Right renal cortex interstitium (tissue), 3 donors: Measurements from ENCODE around the gene FKTN. TPM values are rescaled to one million over a fixed set of nuclear protein-coding genes. Genes with fewer than 3 reads are reported as not detected.
"Not testable (repeated sequence)": the region's sequence is repeated elsewhere in the genome, so short reads cannot be mapped to it uniquely, and the experiment has no call there.

Source experiments
- DNase-seq, 3 donors: peaks; one replicate each; pipeline ENCODE4 v3.0.0-alpha.2; 2013; ENCODE audit warnings: low read depth in 3 of 3, low spot score in 2 of 3
- polyA plus RNA-seq, 3 donors: library from polyadenylated mRNA; unstranded; fragments of 120-200 nt; gene quantifications; one replicate each; pipeline ENCODE4 v1.2.1, GENCODE V29; 2013; ENCODE audit not compliant: insufficient read length in 3 of 3

The FKTN gene
- polyA plus RNA-seq, result 10 to 100 TPM; 22.3 to 28.1 (median 24.8) TPM

GRCh38 chr9:105557804-105558610, at the start of gene FKTN:
TSS of gene FKTN (plus strand) at chr9:105558131. CDS start at chr9:105575033, 16,902 bp downstream.
- DNase-seq, result peak; percentile 65 to 74 (median 65)

GRCh38 chr9:105508530-105508929, 49.4 kb upstream of the FKTN start:
- DNase-seq, result no peak

GRCh38 chr9:105510024-105510423, 47.9 kb upstream of the FKTN start:
- DNase-seq, result no peak

- DNase-seq, result no peak
Observed at GRCh38 chr9:105511446-105511845, 46.5 kb upstream of the FKTN start.

- DNase-seq, result no peak
Observed at GRCh38 chr9:105515811-105516413, 42.0 kb upstream of the FKTN start.

GRCh38 chr9:105519710-105520369, 38.1 kb upstream of the FKTN start:
- DNase-seq, result not testable (repeated sequence)

GRCh38 chr9:105520992-105521391, 36.9 kb upstream of the FKTN start:
- DNase-seq, result not testable (repeated sequence)

GRCh38 chr9:105522618-105523385, 35.1 kb upstream of the FKTN start:
- DNase-seq, result not testable (repeated sequence)

- no peak for DNase-seq
Observed at GRCh38 chr9:105531530-105531929, 26.4 kb upstream of the FKTN start.

GRCh38 chr9:105535920-105536668, 21.8 kb upstream of the FKTN start:
- DNase-seq, result no peak

- no peak for DNase-seq
Observed at GRCh38 chr9:105539452-105539851, 18.5 kb upstream of the FKTN start.

GRCh38 chr9:105541838-105542237, 16.1 kb upstream of the FKTN start:
- no peak for DNase-seq

GRCh38 chr9:105554042-105554441, 3.9 kb upstream of the FKTN start:
- DNase-seq, result no peak

- DNase-seq, result no peak
Observed at GRCh38 chr9:105572455-105572854, 14.5 kb downstream of the FKTN start.

- not testable (repeated sequence) for DNase-seq
Observed at GRCh38 chr9:105579952-105580351, 22.0 kb downstream of the FKTN start.

GRCh38 chr9:105581550-105581949, 23.6 kb downstream of the FKTN start:
- not testable (repeated sequence) for DNase-seq

GRCh38 chr9:105593145-105593544, 35.2 kb downstream of the FKTN start:
- no peak for DNase-seq

GRCh38 chr9:105608721-105609598, 51.0 kb downstream of the FKTN start:
- DNase-seq, result peak; percentile 9 to 27 (median 23)

- DNase-seq, result no peak
Observed at GRCh38 chr9:105621001-105621400, 63.1 kb downstream of the FKTN start.
